ENCODE measurements around the gene TTC27. TPM values are rescaled to one million over a fixed set of nuclear protein-coding genes. Genes with fewer than 3 reads are reported as not detected.

TTC27 gene
- total and polyA plus RNA-seq, 4 donors = 3.5 to 13.5 (median 6.3) TPM

GRCh38 chr2:32824070-32824809 lies 196.4 kb downstream of the TTC27 start:
- H3K4me3 ChIP-seq (ENCODE audit: low read depth in 1 of 3, low read length in 3 of 3) = no peak overlapping the region
- TF ChIP-seq JUND (IDR thresholded peaks at IDR 0.05) = no peak
- H3K27me3 ChIP-seq (ENCODE audit: control insufficient read depth in 4 of 4, insufficient read depth in 4 of 4, low read length in 3 of 4) = no peaks in the 10 kb centered on the region
- no peak overlapping the region for H3K27ac ChIP-seq (ENCODE audit: low read depth in 1 of 2, low read length in 2 of 2)
- peaks cover 0 to 4% (median 1%) of the 10 kb centered on the region in 4 donors for H3K4me1 ChIP-seq (ENCODE audit: control insufficient read depth in 4 of 4, insufficient read depth in 4 of 4, low read length in 3 of 4)
- H3K9me3 ChIP-seq (ENCODE audit: control insufficient read depth in 4 of 4, low read length in 3 of 4) = no peaks in the 10 kb centered on the region
- DNase-seq (ENCODE audit: low spot score) = no peak
- H3K9ac ChIP-seq (ENCODE audit: low read depth in 1 of 2, low read length in 2 of 2) = no peak overlapping the region
- WGBS = 94% methylated on average over 3 of the region's 3 CpGs
- no peaks in the 10 kb centered on the region for H3K36me3 ChIP-seq (ENCODE audit: control insufficient read depth in 4 of 4, insufficient read depth in 3 of 4, low read depth in 1 of 4, low read length in 3 of 4)

DNA sequence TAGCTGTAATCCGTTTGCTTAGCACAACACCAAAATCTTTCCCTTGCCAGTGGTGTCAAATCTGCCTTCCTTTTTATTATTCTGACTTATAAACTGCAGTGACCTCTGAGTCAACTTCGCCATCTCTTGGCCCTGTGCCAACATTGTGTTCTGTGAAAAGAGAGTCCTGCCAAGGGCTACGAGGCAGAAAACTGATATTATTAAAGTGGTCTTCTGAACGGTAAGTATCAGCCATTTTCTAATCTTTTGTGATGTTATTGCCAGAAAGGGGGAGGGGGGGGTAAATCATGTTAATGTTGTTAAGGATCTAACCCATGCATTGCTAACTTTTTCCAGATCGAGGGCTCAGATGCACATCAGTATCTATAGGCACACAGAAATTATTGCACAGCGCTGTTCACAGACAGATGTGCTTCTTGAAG lies 197.5 kb downstream of the TTC27 start:
- no peak overlapping the region for H3K4me3 ChIP-seq (ENCODE audit: low read depth in 1 of 3, low read length in 3 of 3)
- TF ChIP-seq GABPA (IDR thresholded peaks at IDR 0.05 in 1 of 2, conservative IDR thresholded peaks at IDR 0.05 in 1 of 2) = no peak
- TF ChIP-seq, protein P1, sequence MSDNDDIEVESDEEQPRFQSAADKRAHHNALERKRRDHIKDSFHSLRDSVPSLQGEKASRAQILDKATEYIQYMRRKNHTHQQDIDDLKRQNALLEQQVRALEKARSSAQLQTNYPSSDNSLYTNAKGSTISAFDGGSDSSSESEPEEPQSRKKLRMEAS (IDR thresholded peaks at IDR 0.05) = no peak
- no peak for TF ChIP-seq RAD21 (IDR thresholded peaks at IDR 0.05)
- no peak for TF ChIP-seq YY1 (IDR thresholded peaks at IDR 0.05)
- no peak for TF ChIP-seq SP1 (IDR thresholded peaks at IDR 0.05)
- peak in 1 of 2 donors; percentile 6 for TF ChIP-seq RXRA (IDR thresholded peaks at IDR 0.05)
- TF ChIP-seq CTCF (IDR thresholded peaks at IDR 0.05; ENCODE audit: low read depth, low read length, missing input control) = no peak
- peak; percentile 39 for TF ChIP-seq NR2F2 (IDR thresholded peaks at IDR 0.05)
- TF ChIP-seq FOXA2 (IDR thresholded peaks at IDR 0.05) = no peak
- no peak for TF ChIP-seq JUND (IDR thresholded peaks at IDR 0.05)
- TF ChIP-seq TAF1 (conservative IDR thresholded peaks at IDR 0.05) = no peak
- TF ChIP-seq, protein P2, sequence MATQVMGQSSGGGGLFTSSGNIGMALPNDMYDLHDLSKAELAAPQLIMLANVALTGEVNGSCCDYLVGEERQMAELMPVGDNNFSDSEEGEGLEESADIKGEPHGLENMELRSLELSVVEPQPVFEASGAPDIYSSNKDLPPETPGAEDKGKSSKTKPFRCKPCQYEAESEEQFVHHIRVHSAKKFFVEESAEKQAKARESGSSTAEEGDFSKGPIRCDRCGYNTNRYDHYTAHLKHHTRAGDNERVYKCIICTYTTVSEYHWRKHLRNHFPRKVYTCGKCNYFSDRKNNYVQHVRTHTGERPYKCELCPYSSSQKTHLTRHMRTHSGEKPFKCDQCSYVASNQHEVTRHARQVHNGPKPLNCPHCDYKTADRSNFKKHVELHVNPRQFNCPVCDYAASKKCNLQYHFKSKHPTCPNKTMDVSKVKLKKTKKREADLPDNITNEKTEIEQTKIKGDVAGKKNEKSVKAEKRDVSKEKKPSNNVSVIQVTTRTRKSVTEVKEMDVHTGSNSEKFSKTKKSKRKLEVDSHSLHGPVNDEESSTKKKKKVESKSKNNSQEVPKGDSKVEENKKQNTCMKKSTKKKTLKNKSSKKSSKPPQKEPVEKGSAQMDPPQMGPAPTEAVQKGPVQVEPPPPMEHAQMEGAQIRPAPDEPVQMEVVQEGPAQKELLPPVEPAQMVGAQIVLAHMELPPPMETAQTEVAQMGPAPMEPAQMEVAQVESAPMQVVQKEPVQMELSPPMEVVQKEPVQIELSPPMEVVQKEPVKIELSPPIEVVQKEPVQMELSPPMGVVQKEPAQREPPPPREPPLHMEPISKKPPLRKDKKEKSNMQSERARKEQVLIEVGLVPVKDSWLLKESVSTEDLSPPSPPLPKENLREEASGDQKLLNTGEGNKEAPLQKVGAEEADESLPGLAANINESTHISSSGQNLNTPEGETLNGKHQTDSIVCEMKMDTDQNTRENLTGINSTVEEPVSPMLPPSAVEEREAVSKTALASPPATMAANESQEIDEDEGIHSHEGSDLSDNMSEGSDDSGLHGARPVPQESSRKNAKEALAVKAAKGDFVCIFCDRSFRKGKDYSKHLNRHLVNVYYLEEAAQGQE (IDR thresholded peaks at IDR 0.05) = no peak
- H3K9me3 ChIP-seq (ENCODE audit: control insufficient read depth in 4 of 4, low read length in 3 of 4) = no peaks in the 10 kb centered on the region
- no peaks in the 10 kb centered on the region for H3K27me3 ChIP-seq (ENCODE audit: control insufficient read depth in 4 of 4, insufficient read depth in 4 of 4, low read length in 3 of 4)
- 59% methylated on average over 6 of the region's 6 CpGs for WGBS
- no peak for DNase-seq (ENCODE audit: low spot score)
- H3K36me3 ChIP-seq (ENCODE audit: control insufficient read depth in 4 of 4, insufficient read depth in 3 of 4, low read depth in 1 of 4, low read length in 3 of 4) = no peaks in the 10 kb centered on the region
- no peak overlapping the region for H3K9ac ChIP-seq (ENCODE audit: low read depth in 1 of 2, low read length in 2 of 2)
- peaks cover 0 to 4% (median 1%) of the 10 kb centered on the region in 4 donors for H3K4me1 ChIP-seq (ENCODE audit: control insufficient read depth in 4 of 4, insufficient read depth in 4 of 4, low read length in 3 of 4)
- H3K27ac ChIP-seq (ENCODE audit: low read depth in 1 of 2, low read length in 2 of 2) = no peak overlapping the region

DNA sequence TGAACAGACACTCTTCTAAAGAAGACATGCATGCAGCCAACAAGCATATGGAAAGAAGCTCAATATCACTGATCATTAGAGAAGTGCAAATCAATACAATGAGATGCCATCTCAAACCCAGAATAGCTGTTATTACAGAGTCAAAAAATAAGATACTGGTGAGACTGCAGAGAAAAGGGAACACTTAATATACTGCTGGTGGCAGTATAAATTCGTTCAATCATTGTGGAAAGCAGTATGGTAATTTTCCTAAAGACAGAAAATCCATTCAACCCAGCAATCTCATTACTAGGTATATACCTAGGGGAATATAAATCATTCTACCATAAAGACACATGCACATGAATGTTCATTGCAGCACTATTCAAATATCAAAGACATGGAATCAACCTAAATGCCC lies 202.3 kb downstream of the TTC27 start:
- Histone ChIP-seq H3K27ac (ENCODE audit: low read depth in 1 of 2, low read length in 2 of 2) (no peak overlapping the region), H3K9ac (ENCODE audit: low read depth in 1 of 2, low read length in 2 of 2) (no peak overlapping the region), H3K9me3 (ENCODE audit: control insufficient read depth in 4 of 4, low read length in 3 of 4) (no peaks in the 10 kb centered on the region), H3K4me1 (ENCODE audit: control insufficient read depth in 4 of 4, insufficient read depth in 4 of 4, low read length in 3 of 4) (peaks cover 0 to under 1% (median 0%) of the 10 kb centered on the region in 4 donors), H3K27me3 (ENCODE audit: control insufficient read depth in 4 of 4, insufficient read depth in 4 of 4, low read length in 3 of 4) (no peaks in the 10 kb centered on the region), H3K36me3 (ENCODE audit: control insufficient read depth in 4 of 4, insufficient read depth in 3 of 4, low read depth in 1 of 4, low read length in 3 of 4) (no peaks in the 10 kb centered on the region), H3K4me3 (ENCODE audit: low read depth in 1 of 3, low read length in 3 of 3) (no peak overlapping the region)
- 84% methylated on average over 1 of the region's 1 CpG for WGBS
- TF ChIP-seq EGR1 (IDR thresholded peaks at IDR 0.05; ENCODE audit: low read depth in 2 of 2) (no peak), HNF4A (conservative IDR thresholded peaks at IDR 0.05) (no peak), TAF1 (conservative IDR thresholded peaks at IDR 0.05) (no peak), ZBTB33 (IDR thresholded peaks at IDR 0.05) (no peak), GABPA (IDR thresholded peaks at IDR 0.05 in 1 of 2, conservative IDR thresholded peaks at IDR 0.05 in 1 of 2) (no peak), SP1 (IDR thresholded peaks at IDR 0.05) (no peak), CTCF (IDR thresholded peaks at IDR 0.05; ENCODE audit: low read depth, low read length, missing input control) (no peak)
- TF ChIP-seq, protein P3, sequence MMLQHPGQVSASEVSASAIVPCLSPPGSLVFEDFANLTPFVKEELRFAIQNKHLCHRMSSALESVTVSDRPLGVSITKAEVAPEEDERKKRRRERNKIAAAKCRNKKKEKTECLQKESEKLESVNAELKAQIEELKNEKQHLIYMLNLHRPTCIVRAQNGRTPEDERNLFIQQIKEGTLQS (IDR thresholded peaks at IDR 0.05) = no peak
- TF ChIP-seq, protein P1 (IDR thresholded peaks at IDR 0.05) = no peak
- DNase-seq (ENCODE audit: low spot score) = no peak

Measured in liver (tissue), 9 donors.